Retina (tissue), 1 donor: ENCODE data around the gene CRIP1.

Experiments used
- DNase-seq: peaks from one replicate; pipeline ENCODE4 v3.0.0-alpha.2; 2016

The CRIP1 gene

GRCh38 chr14:105486163-105486973, at the start of gene CRIP1:
Gene CRIP1 (plus strand): TSS chr14:105486886. CDS start chr14:105487260, 374 bp downstream.
- peak; percentile 46 for DNase-seq

GRCh38 chr14:105436891-105437722, 49.6 kb upstream of the CRIP1 start:
- no peak for DNase-seq

GRCh38 chr14:105437723-105438500, 48.8 kb upstream of the CRIP1 start:
- no peak for DNase-seq

GRCh38 chr14:105439179-105439578, 47.5 kb upstream of the CRIP1 start:
- no peak for DNase-seq

GRCh38 chr14:105439710-105440553, 46.8 kb upstream of the CRIP1 start:
- DNase-seq, result no peak

- no peak for DNase-seq
Observed at GRCh38 chr14:105440554-105440900, 46.2 kb upstream of the CRIP1 start.

- DNase-seq, result no peak
Observed at GRCh38 chr14:105440992-105441391, 45.7 kb upstream of the CRIP1 start.

- no peak for DNase-seq
Observed at GRCh38 chr14:105442125-105442524, 44.6 kb upstream of the CRIP1 start.

GRCh38 chr14:105442834-105443233, 43.9 kb upstream of the CRIP1 start:
- no peak for DNase-seq

GRCh38 chr14:105444859-105445258, 41.8 kb upstream of the CRIP1 start:
- DNase-seq, result no peak

GRCh38 chr14:105445290-105445689, 41.4 kb upstream of the CRIP1 start:
- no peak for DNase-seq

GRCh38 chr14:105445901-105446845, 40.5 kb upstream of the CRIP1 start:
- DNase-seq, result no peak

- no peak for DNase-seq
Observed at GRCh38 chr14:105446971-105447370, 39.7 kb upstream of the CRIP1 start.

- DNase-seq, result no peak
Observed at GRCh38 chr14:105447651-105448640, 38.7 kb upstream of the CRIP1 start.

GRCh38 chr14:105448706-105449111, 38.0 kb upstream of the CRIP1 start:
- peak; percentile 86 for DNase-seq

GRCh38 chr14:105449276-105450122, 37.2 kb upstream of the CRIP1 start:
- no peak for DNase-seq

- DNase-seq, result no peak
Observed at GRCh38 chr14:105450123-105450505, 36.6 kb upstream of the CRIP1 start.

GRCh38 chr14:105450864-105451720, 35.6 kb upstream of the CRIP1 start:
- no peak for DNase-seq
